GM12873 (cell line): ENCODE data around the gene PDXK.

ENCODE experiments used
- TF ChIP-seq, protein P1 (sequence below): IDR thresholded peaks from 2 replicates; pipeline ENCODE4 v1.5.1; 2012; ENCODE audit warnings: low read depth, mild to moderate bottlenecking, moderate library complexity, low read length, control low read depth; ENCODE audit not compliant: insufficient read depth; ENCODE audit errors: missing control alignments

Gene PDXK

DNA sequence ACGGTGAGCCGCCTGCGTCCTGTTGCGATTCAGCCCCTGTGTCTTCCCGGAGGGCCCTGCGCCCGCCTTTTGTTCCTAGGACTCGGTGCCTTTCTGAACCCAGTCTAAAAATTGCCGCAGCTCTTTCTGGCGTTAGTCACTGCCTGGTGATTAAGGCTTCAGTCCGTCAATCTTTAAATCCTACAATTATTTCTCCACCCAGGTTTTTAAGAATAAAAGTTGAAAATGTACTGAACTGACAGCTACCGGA, 16.2 kb upstream of the PDXK start:
- TF ChIP-seq, protein P1, sequence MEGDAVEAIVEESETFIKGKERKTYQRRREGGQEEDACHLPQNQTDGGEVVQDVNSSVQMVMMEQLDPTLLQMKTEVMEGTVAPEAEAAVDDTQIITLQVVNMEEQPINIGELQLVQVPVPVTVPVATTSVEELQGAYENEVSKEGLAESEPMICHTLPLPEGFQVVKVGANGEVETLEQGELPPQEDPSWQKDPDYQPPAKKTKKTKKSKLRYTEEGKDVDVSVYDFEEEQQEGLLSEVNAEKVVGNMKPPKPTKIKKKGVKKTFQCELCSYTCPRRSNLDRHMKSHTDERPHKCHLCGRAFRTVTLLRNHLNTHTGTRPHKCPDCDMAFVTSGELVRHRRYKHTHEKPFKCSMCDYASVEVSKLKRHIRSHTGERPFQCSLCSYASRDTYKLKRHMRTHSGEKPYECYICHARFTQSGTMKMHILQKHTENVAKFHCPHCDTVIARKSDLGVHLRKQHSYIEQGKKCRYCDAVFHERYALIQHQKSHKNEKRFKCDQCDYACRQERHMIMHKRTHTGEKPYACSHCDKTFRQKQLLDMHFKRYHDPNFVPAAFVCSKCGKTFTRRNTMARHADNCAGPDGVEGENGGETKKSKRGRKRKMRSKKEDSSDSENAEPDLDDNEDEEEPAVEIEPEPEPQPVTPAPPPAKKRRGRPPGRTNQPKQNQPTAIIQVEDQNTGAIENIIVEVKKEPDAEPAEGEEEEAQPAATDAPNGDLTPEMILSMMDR: no peak

DNA sequence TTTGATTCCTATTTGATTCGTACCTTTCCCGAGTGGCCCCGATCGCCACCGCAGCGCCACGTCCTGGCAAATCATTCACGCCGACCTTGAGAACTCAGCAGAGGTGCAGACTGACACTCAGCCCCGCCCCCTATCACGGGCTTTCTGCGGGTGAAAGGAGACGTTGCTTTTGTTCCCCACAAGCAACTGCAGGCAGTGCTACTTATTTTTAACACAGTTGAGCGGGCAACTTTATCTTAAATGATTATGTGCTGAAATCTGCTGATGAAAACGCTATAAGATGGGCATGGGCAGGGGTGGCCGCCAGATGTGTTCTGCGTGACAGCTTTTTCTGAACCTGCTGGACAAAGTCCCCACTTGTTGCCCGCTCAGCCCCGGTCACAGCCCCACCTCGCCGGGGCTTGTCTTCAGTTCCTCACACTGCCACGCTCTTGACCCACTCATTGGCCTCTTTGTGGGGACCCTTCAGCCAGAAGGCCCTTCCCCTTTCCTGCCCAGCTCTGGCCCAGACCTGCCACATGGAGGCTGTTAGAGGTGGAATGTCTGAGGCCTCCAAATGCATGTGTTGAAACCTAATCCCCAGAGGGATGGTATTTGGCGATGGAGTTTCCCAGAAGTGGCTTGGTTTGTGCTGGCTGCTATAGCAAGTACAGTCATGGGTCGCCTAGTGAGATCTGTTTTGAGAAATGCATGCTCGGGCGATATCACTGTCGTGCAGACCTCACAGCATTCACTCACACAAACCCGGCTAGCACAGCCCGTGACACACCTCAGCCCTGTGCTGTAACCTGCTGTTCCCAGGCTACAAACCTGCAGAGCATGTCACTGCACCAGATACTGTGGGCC, 15.7 kb upstream of the PDXK start:
- TF ChIP-seq, protein P1: no peak

DNA sequence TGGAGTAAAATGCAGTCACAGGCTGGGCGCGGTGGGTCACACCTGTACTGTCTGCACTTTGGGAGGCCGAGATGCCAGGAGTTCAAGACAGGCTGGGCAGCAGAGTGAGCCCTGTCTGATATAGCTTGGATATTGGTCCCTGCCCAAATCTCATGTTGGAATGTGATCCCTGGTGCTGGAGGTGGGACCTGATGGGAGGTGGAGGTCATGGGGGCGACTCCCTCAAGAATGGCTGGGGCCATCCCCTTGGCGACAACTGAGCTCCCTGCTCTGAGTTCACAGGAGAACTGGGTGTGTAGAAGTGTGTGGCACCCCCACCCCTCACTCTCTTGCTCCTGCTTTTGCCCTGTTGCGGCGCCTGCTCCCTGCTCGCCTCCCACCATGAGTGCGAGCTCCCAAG, 11.5 kb upstream of the PDXK start:
- TF ChIP-seq, protein P1: no peak

- TF ChIP-seq, protein P1: no peak
These were observed 10.1 kb upstream of the PDXK start for GRCh38 chr21:43708745-43709381.

DNA sequence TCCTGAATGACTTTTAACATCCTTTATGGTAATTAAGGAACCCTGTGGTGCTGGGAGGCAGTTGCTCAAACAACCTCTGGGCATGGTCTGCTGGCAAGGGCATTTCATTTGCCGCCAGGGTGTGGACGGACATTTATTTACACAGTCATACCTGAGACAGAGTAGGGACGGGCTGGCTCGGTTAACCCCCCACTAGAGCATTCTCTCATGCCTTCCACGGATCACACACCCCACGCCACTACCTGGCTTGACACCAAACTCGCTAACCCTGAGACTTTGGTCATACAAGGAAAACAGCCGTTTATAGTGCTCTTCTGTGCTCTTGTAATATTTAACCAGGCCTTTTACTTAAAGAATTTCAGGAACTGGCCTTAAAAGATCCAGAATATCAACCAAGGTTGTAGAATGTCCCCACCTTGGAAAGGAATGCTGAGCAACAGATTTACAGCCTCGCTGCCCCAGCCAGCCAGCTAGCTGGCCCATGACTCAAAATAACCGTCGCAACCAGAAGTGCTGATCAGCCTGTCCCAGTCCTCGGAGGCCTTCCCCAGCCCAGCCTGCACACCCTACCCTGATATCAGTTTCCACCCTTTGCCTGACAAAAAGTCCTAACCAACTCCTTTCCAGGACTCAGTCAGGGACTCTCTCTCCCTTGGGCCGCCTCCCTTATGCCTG, 6.5 kb upstream of the PDXK start:
- TF ChIP-seq, protein P1: no peak

- TF ChIP-seq, protein P1: no peak
These were observed 2.4 kb upstream of the PDXK start for GRCh38 chr21:43716376-43717165.
